ENCODE results near the gene LY6G6D.

LY6G6D gene

DNA sequence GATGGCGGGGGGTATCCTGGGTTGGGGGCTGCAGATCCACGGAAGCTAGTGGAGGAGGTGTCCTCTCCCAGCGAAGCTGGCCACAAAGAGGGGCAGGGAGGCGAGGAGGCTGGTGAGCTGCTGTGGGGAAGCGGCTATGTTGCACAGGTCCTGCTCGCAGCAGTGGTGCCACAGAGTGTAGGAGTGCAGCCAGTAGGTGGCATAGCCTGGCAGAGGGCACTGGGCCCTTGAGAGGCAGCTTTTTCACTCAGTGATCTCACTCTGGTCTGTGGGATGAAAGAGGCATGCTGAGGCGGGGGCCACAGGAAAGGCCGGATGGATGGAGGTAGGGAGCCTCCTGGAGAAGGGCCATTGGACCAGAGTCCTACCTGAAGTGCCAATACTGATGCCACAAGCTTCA, 2.9 kb upstream of the LY6G6D start:
- Histone ChIP-seq H3K4me3 (ENCODE audit: low read length) (no peak overlapping the region), H3K9ac (ENCODE audit: low read length) (no peak overlapping the region), H4K20me1 (ENCODE audit: insufficient read depth, low read length) (no peaks in the 10 kb centered on the region), H3F3A (ENCODE audit: insufficient read depth, low read length) (no peaks in the 10 kb centered on the region), H3K27me3 (replicated peaks; ENCODE audit: insufficient read depth, low read length) (no peaks in the 10 kb centered on the region), H3K27ac (ENCODE audit: low read length) (no peak overlapping the region), H3K79me2 (ENCODE audit: low read length) (no peaks in the 10 kb centered on the region), H2AFZ (ENCODE audit: low read length) (no peak overlapping the region), H3K9me2 (replicated peaks; ENCODE audit: insufficient read depth, low read length) (no peaks in the 10 kb centered on the region), H3K4me1 (ENCODE audit: low read length) (0 out of 2 replicates have a peak, but pooled peaks cover 5% of the 10 kb centered on the region), H3K9me3 (replicated peaks; ENCODE audit: insufficient read depth, low read length) (no peaks in the 10 kb centered on the region), H3K36me3 (replicated peaks; ENCODE audit: insufficient read depth, low read length) (no peaks in the 10 kb centered on the region), H3K4me2 (ENCODE audit: low read depth, low read length) (no peak overlapping the region)
- no peak for TF ChIP-seq EZH2 (optimal IDR thresholded peaks at IDR 0.05; ENCODE audit: low read depth, low read length)
- TF ChIP-seq CTCF (IDR thresholded peaks at IDR 0.05; ENCODE audit: low read length), result peak; percentile 35
- no peak for TF ChIP-seq EZH2phosphoT487 (IDR thresholded peaks at IDR 0.05; ENCODE audit: low read length)
- no peak for DNase-seq

GRCh38 chr6:31713465-31713864, 1.7 kb upstream of the LY6G6D start:
- H2AFZ ChIP-seq (ENCODE audit: low read length), result no peak overlapping the region
- H3K9me3 ChIP-seq (replicated peaks; ENCODE audit: insufficient read depth, low read length), result no peaks in the 10 kb centered on the region
- no peaks in the 10 kb centered on the region for H3K79me2 ChIP-seq (ENCODE audit: low read length)
- no peak for DNase-seq
- no peak overlapping the region for H3K27ac ChIP-seq (ENCODE audit: low read length)
- 0 out of 2 replicates have a peak, but pooled peaks cover 5% of the 10 kb centered on the region for H3K4me1 ChIP-seq (ENCODE audit: low read length)
- H3K4me2 ChIP-seq (ENCODE audit: low read depth, low read length), result no peak overlapping the region
- no peaks in the 10 kb centered on the region for H3K27me3 ChIP-seq (replicated peaks; ENCODE audit: insufficient read depth, low read length)
- H4K20me1 ChIP-seq (ENCODE audit: insufficient read depth, low read length), result no peaks in the 10 kb centered on the region
- H3F3A ChIP-seq (ENCODE audit: insufficient read depth, low read length), result no peaks in the 10 kb centered on the region
- no peak overlapping the region for H3K4me3 ChIP-seq (ENCODE audit: low read length)
- no peak overlapping the region for H3K9ac ChIP-seq (ENCODE audit: low read length)
- no peaks in the 10 kb centered on the region for H3K36me3 ChIP-seq (replicated peaks; ENCODE audit: insufficient read depth, low read length)
- TF ChIP-seq CTCF (IDR thresholded peaks at IDR 0.05; ENCODE audit: low read length) (no peak), EZH2 (optimal IDR thresholded peaks at IDR 0.05; ENCODE audit: low read depth, low read length) (no peak), EZH2phosphoT487 (IDR thresholded peaks at IDR 0.05; ENCODE audit: low read length) (no peak)
- no peaks in the 10 kb centered on the region for H3K9me2 ChIP-seq (replicated peaks; ENCODE audit: insufficient read depth, low read length)

DNA sequence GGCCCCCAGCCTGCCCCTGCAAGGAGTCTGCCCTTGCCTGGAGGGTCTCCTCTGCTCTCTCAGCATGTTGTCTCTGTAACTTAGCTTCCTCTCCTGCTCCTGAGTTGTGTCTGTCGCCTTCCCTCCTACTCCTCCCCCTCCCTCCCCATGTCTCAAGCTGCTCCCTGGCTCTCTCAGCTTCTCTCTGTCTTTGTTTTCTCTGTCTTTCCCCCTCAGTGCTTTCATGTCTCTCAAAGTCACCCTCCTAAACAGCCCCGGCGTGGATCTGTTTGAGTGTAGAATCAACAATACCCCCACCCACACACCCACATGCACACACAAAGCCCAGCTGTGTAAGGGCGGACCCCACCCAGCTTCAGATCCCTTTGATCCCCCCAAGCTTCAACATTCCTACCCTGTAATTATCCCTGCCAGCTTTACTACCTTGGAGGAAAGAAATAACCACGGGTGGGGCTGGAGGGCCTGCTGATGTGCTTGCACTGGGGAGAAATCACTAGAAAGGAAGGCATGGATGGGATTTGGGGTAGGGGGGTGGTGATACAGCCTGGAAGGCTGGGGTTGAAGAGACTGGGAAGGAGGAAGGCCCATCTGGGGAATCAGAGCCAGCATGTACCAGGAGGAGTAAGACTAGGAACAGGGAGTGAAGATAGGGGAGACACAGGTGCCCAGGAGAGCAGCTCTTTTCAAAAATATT, 1.0 kb upstream of the LY6G6D start:
- no peak for TF ChIP-seq CTCF (IDR thresholded peaks at IDR 0.05; ENCODE audit: low read length)
- TF ChIP-seq EZH2phosphoT487 (IDR thresholded peaks at IDR 0.05; ENCODE audit: low read length), result no peak
- no peak for TF ChIP-seq EZH2 (optimal IDR thresholded peaks at IDR 0.05; ENCODE audit: low read depth, low read length)
- H3K27ac ChIP-seq (ENCODE audit: low read length), result no peak overlapping the region
- H3K4me1 ChIP-seq (ENCODE audit: low read length), result 0 out of 2 replicates have a peak, but pooled peaks cover 5% of the 10 kb centered on the region
- no peaks in the 10 kb centered on the region for H3K79me2 ChIP-seq (ENCODE audit: low read length)
- no peaks in the 10 kb centered on the region for H4K20me1 ChIP-seq (ENCODE audit: insufficient read depth, low read length)
- no peaks in the 10 kb centered on the region for H3K27me3 ChIP-seq (replicated peaks; ENCODE audit: insufficient read depth, low read length)
- no peak overlapping the region for H2AFZ ChIP-seq (ENCODE audit: low read length)
- H3K9me3 ChIP-seq (replicated peaks; ENCODE audit: insufficient read depth, low read length), result no peaks in the 10 kb centered on the region
- no peak overlapping the region for H3K4me3 ChIP-seq (ENCODE audit: low read length)
- no peaks in the 10 kb centered on the region for H3F3A ChIP-seq (ENCODE audit: insufficient read depth, low read length)
- H3K9me2 ChIP-seq (replicated peaks; ENCODE audit: insufficient read depth, low read length), result no peaks in the 10 kb centered on the region
- DNase-seq, result no peak
- no peak overlapping the region for H3K9ac ChIP-seq (ENCODE audit: low read length)
- no peak overlapping the region for H3K4me2 ChIP-seq (ENCODE audit: low read depth, low read length)
- no peaks in the 10 kb centered on the region for H3K36me3 ChIP-seq (replicated peaks; ENCODE audit: insufficient read depth, low read length)
